Astrocyte (in vitro differentiated cells and primary cell): ENCODE results near the gene POLD3. TPM values are rescaled to one million over a fixed set of nuclear protein-coding genes. Genes with fewer than 3 reads are reported as not detected.

Experiments
- DNase-seq: peaks from one replicate; pipeline ENCODE4 v3.0.0-alpha.2; 2010; ENCODE audit warnings: low read depth
- FAIRE-seq: peaks from 2 replicates; lab custom pipeline; 2011; peaks lifted over from hg19 to GRCh38; lab: Jason Lieb, UNC
- H2AFZ ChIP-seq: 2 replicates; pipeline ENCODE4 v1.6.0; 2012; ENCODE audit warnings: low read depth, low read length, inconsistent platforms
- H3K27ac ChIP-seq: 2 replicates; pipeline ENCODE4 v1.5.1; 2011; ENCODE audit warnings: low read depth, low read length, inconsistent platforms
- H3K27me3 ChIP-seq: 2 replicates; pipeline ENCODE4 v1.6.0; 2011; ENCODE audit warnings: low read length, inconsistent platforms; ENCODE audit not compliant: insufficient read depth
- H3K36me3 ChIP-seq: 2 replicates; pipeline ENCODE4 v1.5.1; 2011; ENCODE audit warnings: low read length, inconsistent platforms; ENCODE audit not compliant: insufficient read depth
- H3K4me1 ChIP-seq: 2 replicates; pipeline ENCODE4 v1.5.1; 2011; ENCODE audit warnings: low read length, inconsistent platforms; ENCODE audit not compliant: insufficient read depth
- H3K4me2 ChIP-seq: 2 replicates; pipeline ENCODE4 v1.6.0; 2012; ENCODE audit warnings: low read length, inconsistent platforms
- H3K4me3 ChIP-seq: 2 replicates; pipeline ENCODE4 v1.5.1; 2011; ENCODE audit warnings: low read depth, mild to moderate bottlenecking, low read length, inconsistent platforms; ENCODE audit not compliant: insufficient read depth
- H3K79me2 ChIP-seq: 2 replicates; pipeline ENCODE4 v1.6.0; 2012; ENCODE audit warnings: mild to moderate bottlenecking, low read length, inconsistent platforms; ENCODE audit not compliant: insufficient read depth
- H3K9ac ChIP-seq: 2 replicates; pipeline ENCODE4 v1.6.0; 2012; ENCODE audit warnings: mild to moderate bottlenecking, low read length, inconsistent platforms
- H3K9me3 ChIP-seq: 2 replicates; pipeline ENCODE4 v1.5.1; 2012; ENCODE audit warnings: low read depth, mild to moderate bottlenecking, low read length, inconsistent platforms; ENCODE audit not compliant: insufficient read depth
- H4K20me1 ChIP-seq: 2 replicates; pipeline ENCODE4 v1.6.0; 2012; ENCODE audit warnings: low read length, inconsistent platforms; ENCODE audit not compliant: insufficient read depth
- H3K27ac Mint-ChIP-seq: one replicate; pipeline ENCODE4 v1.8.0; 2021; ENCODE audit warnings: mild to moderate bottlenecking, mixed read lengths; ENCODE audit not compliant: unreplicated experiment
- H3K27me3 Mint-ChIP-seq: one replicate; pipeline ENCODE4 v1.8.0; 2021; ENCODE audit warnings: low read depth, mixed read lengths; ENCODE audit not compliant: unreplicated experiment
- H3K36me3 Mint-ChIP-seq: one replicate; pipeline ENCODE4 v1.8.0; 2021; ENCODE audit warnings: low read depth, mixed read lengths; ENCODE audit not compliant: unreplicated experiment
- H3K4me1 Mint-ChIP-seq: one replicate; pipeline ENCODE4 v1.8.0; 2021; ENCODE audit warnings: low read depth, mixed read lengths; ENCODE audit not compliant: unreplicated experiment
- H3K4me3 Mint-ChIP-seq: one replicate; pipeline ENCODE4 v1.8.0; 2021; ENCODE audit warnings: mild to moderate bottlenecking, moderate library complexity, mixed read lengths; ENCODE audit not compliant: unreplicated experiment
- H3K9me3 Mint-ChIP-seq: one replicate; pipeline ENCODE4 v1.8.0; 2021; ENCODE audit warnings: mild to moderate bottlenecking, mixed read lengths; ENCODE audit not compliant: unreplicated experiment
- EZH2 ChIP-seq: IDR thresholded peaks from 2 replicates; pipeline ENCODE4 v1.6.1; 2012; ENCODE audit warnings: mild to moderate bottlenecking, low read length, inconsistent platforms; ENCODE audit not compliant: insufficient read depth
- total RNA-seq: library from RNA; stranded (reverse); gene quantifications from 2 replicates; pipeline ENCODE4 v1.2.1, GENCODE V29; 2021
- TF ChIP-seq, protein P1 (sequence below): IDR thresholded peaks from 2 replicates; pipeline ENCODE4 v1.5.1; 2011; ENCODE audit warnings: low read depth, mild to moderate bottlenecking, inconsistent platforms, low read length, moderate library complexity; ENCODE audit not compliant: insufficient read depth

The POLD3 gene
- total RNA-seq, 1 donor from 2014 or later: 6.5 TPM

DNA sequence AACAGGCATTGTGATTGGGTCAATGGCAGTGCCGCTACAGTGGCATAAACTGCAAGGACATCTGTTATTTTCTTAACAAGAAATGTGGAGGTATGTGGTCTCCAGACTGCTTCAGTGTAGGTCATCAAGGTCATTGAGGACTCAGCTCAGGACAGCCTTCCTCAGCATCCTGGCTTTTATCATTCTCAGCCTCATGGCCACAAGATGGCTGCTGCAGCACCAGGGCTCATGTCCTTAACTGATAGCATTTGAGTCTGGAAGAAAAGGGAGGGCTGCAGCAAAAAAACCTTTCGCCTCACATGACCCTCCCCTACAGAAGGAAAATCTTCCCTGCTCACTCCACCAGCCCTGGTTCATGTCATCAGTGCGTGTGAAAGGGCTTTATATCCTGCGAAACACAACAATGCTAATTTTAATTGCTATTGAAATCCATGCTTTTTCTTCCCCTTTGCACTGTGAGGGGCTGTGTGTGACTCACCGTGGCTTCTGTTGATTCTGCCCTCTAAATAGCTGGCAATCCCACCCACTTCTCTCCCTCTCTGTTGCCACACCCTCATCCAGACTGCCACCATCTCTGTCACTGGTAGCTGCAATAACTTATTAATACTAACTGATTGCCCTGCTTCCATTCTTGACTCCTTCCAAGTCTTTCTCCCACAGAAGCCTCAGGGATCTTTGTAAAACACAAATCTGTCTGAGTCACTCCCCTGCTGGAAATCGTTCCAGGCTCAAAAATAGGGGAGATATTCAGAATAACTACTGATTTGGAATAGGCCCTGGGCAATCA, 95.0 kb downstream of the POLD3 start:
- no peaks in the 10 kb centered on the region for H3K36me3 Mint-ChIP-seq
- H3K4me1 Mint-ChIP-seq: peaks cover 3% of the 10 kb centered on the region
- no peaks in the 10 kb centered on the region for H3K27me3 ChIP-seq
- FAIRE-seq (no peak), DNase-seq (peak; percentile 49)
- H3K79me2 ChIP-seq: no peaks in the 10 kb centered on the region
- peak overlapping the region; percentile 13 for H2AFZ ChIP-seq
- no peak overlapping the region for H3K4me3 Mint-ChIP-seq
- H3K9me3 Mint-ChIP-seq: peaks cover 3% of the 10 kb centered on the region
- peaks cover 32% of the 10 kb centered on the region for H3K4me1 ChIP-seq
- H3K9ac ChIP-seq: peak overlapping the region; percentile 3
- H3K27ac Mint-ChIP-seq: peak overlapping the region; percentile 53
- H4K20me1 ChIP-seq: no peaks in the 10 kb centered on the region
- H3K4me2 ChIP-seq: peak overlapping the region; percentile 19
- H3K36me3 ChIP-seq: no peaks in the 10 kb centered on the region
- TF ChIP-seq, protein P1, sequence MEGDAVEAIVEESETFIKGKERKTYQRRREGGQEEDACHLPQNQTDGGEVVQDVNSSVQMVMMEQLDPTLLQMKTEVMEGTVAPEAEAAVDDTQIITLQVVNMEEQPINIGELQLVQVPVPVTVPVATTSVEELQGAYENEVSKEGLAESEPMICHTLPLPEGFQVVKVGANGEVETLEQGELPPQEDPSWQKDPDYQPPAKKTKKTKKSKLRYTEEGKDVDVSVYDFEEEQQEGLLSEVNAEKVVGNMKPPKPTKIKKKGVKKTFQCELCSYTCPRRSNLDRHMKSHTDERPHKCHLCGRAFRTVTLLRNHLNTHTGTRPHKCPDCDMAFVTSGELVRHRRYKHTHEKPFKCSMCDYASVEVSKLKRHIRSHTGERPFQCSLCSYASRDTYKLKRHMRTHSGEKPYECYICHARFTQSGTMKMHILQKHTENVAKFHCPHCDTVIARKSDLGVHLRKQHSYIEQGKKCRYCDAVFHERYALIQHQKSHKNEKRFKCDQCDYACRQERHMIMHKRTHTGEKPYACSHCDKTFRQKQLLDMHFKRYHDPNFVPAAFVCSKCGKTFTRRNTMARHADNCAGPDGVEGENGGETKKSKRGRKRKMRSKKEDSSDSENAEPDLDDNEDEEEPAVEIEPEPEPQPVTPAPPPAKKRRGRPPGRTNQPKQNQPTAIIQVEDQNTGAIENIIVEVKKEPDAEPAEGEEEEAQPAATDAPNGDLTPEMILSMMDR: no peak
- TF ChIP-seq EZH2: no peak
- no peaks in the 10 kb centered on the region for H3K9me3 ChIP-seq
- H3K27me3 Mint-ChIP-seq: peaks cover 11% of the 10 kb centered on the region
- no peak overlapping the region for H3K4me3 ChIP-seq
- peak overlapping the region; percentile 40 for H3K27ac ChIP-seq

- Histone ChIP-seq H3K9me3 (no peaks in the 10 kb centered on the region), H3K27ac (no peak overlapping the region), H3K79me2 (no peaks in the 10 kb centered on the region), H3K4me2 (peak overlapping the region; percentile 18), H3K36me3 (no peaks in the 10 kb centered on the region), H3K27me3 (no peaks in the 10 kb centered on the region), H3K4me3 (no peak overlapping the region), H4K20me1 (no peaks in the 10 kb centered on the region), H3K9ac (no peak overlapping the region), H2AFZ (no peak overlapping the region), H3K4me1 (peaks cover 24% of the 10 kb centered on the region)
- FAIRE-seq: no peak
- peak; percentile 36 for DNase-seq
- Mint-ChIP-seq H3K27ac (no peak overlapping the region), H3K4me3 (no peak overlapping the region), H3K36me3 (no peaks in the 10 kb centered on the region), H3K4me1 (peaks cover 3% of the 10 kb centered on the region), H3K27me3 (peaks cover 18% of the 10 kb centered on the region), H3K9me3 (peaks cover 3% of the 10 kb centered on the region)
- no peak for TF ChIP-seq EZH2
- TF ChIP-seq, protein P1: no peak
Measured at GRCh38 chr11:74689666-74690065, 97.3 kb downstream of the POLD3 start.

DNA sequence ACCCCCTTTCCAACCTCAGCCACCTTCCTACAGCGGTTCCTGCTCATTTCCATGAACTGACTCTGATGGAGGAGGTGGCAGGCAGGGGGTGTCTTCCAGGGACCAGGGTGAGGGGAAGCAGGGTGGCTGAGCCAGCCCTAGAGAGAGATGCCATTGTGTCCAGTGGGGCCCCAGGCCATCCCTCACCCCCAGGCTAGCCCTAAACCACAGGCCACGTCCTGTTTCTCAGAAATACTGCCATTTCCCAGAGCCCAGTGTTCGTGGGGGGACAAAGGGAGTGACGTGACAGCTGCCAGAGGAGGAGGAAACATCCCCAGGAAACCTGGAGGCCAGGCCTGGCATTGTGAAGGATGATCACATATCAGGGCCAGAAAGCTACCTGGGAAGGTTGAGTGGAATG, 99.4 kb downstream of the POLD3 start:
- no peak overlapping the region for H3K4me3 Mint-ChIP-seq
- H3K27me3 Mint-ChIP-seq: peaks cover 18% of the 10 kb centered on the region
- Histone ChIP-seq H4K20me1 (no peaks in the 10 kb centered on the region), H3K36me3 (no peaks in the 10 kb centered on the region), H3K4me1 (peaks cover 23% of the 10 kb centered on the region), H3K79me2 (no peaks in the 10 kb centered on the region), H3K27me3 (no peaks in the 10 kb centered on the region), H3K9ac (no peak overlapping the region), H3K4me3 (no peak overlapping the region), H2AFZ (no peak overlapping the region), H3K27ac (no peak overlapping the region), H3K9me3 (no peaks in the 10 kb centered on the region), H3K4me2 (no peak overlapping the region)
- no peak overlapping the region for H3K27ac Mint-ChIP-seq
- DNase-seq (no peak), FAIRE-seq (no peak)
- no peaks in the 10 kb centered on the region for H3K36me3 Mint-ChIP-seq
- TF ChIP-seq, protein P1: no peak
- TF ChIP-seq EZH2: no peak
- peaks cover 7% of the 10 kb centered on the region for H3K4me1 Mint-ChIP-seq
- peaks cover 3% of the 10 kb centered on the region for H3K9me3 Mint-ChIP-seq
